Right ventricle myocardium superior (tissue), 1 donor: ENCODE measurements around the gene BRF1. TPM values are rescaled to one million over a fixed set of nuclear protein-coding genes. Genes with fewer than 3 reads are reported as not detected.
A peak's percentile ranks its signal among the peaks of the same experiment; 100 is the strongest.
"Not testable (repeated sequence)": the region's sequence is repeated elsewhere in the genome, so short reads cannot be mapped to it uniquely, and the experiment has no call there.

Experiments
- ATAC-seq: fragments of 200-7000 bp; cut with Tn5 transposase; one replicate; pipeline ENCODE4 v1.9.1; 2020; ENCODE audit warnings: mild to moderate bottlenecking; ENCODE audit not compliant: poor library complexity
- DNase-seq: peaks from one replicate; pipeline ENCODE4 v3.0.0-alpha.2; 2020
- intact Hi-C: fragments of 100-400 bp; cut with DNase I; formaldehyde crosslinking; loops from one replicate; pipeline ENCODE4 v1.11.2; 2022
- total RNA-seq: library from RNA; stranded (reverse); fragmentation: NEBNext Ultra II Directional; extraction: Animal tissue kit (Norgen Biotek cat#: 25700); gene quantifications from one replicate; pipeline ENCODE4 v1.2.1, GENCODE V29; 2021
- donor health status: DM: no; HTN: yes; CAD: no; lungs with severe emphysema.

The BRF1 gene
- total RNA-seq, 1 donor from 2014 or later, result 17.5 TPM

DNA sequence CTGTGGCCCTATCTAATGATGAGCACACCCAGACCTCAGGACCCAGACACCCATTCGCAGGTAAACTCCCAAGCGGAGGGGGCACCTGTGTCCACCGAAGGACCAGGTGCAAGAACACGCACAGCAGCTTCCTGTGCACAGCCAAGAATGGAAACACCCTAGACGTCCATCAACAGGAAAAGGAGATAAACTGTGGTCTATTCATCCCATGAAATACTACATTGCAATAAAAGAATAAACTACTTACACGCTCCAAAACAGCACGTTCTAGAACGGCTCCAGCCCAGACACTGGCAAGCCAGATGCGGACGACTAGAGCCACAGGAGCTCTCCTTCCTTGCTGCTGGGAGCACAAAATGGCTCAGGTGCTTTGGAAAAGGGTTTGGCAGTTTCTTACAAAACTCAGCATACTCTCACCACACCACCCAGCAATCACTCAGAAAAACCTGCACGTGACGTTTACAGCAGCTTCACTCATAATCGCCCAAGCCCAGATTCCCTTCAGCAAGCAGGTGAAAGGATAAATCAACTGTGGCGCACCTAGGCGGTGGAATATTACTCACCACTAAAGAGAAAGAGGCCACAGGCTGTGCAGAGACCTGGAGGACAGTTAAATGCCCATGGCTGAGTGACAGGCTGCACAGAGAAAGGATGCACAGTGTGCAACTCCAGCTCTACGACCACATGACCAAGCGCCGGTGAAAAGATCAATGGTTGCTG lies 21.0 kb downstream of the BRF1 start:
- intact Hi-C loops, result loop anchor here (5.0 to 10.0 kb wide), 2 partner anchors 78 to 195 kb away; no protein-coding TSS in a partner anchor
- no peak for DNase-seq
- ATAC-seq, result no peak

DNA sequence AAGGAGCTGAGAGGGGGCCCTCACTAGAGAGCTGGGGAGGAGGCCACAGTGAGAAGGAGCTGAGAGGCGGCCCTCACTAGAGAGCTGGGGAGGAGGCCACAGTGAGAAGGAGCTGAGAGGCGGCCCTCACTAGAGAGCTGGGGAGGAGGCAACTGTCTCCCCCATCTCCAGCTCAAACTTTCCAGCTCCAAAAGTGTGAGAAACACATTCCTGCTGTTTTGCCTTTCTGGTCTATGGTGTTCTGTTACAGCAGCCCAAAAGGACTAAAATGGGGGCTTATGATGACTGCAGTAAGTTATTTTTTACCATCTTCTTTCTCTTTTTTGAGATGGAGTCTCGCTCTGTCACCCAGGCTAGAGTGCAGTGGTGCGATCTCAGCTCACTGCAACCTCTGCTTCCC lies 23.4 kb downstream of the BRF1 start:
- DNase-seq, ATAC-seq, intact Hi-C loops: not testable (repeated sequence)

DNA sequence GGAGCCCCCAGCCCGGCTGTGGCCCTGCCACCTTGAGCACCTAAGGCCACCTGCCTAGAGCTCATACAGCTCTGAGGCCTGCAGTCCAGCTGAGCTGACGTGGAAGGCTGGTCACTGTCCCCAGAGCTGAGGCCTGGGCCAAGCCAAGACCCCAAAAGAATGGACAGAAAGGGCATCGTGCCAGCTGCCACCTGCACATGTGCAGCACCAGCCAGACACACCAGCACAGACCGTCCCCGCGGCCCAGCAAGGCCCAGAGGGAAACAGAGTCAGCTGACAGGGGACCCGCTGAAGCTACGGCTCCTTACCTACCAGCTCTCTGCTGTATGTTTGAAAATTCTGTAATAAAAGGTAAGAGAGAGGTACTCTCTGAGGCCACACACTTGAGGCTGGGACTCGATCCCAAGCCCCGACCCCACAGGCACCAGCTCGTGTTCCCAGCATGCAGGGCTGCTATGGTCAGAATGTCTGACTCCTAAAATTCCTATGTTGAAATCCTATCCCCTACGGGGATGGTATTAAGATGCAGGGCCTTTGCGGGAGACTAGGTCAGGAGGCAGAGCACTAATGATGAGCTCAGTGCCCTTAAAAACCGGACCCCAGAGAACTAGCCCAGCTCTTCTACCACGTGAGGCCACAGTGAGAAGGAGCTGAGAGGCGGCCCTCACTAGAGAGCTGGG lies 25.4 kb downstream of the BRF1 start:
- intact Hi-C loops, result no loop called here
- ATAC-seq (peak; percentile 79), DNase-seq (no peak)

DNA sequence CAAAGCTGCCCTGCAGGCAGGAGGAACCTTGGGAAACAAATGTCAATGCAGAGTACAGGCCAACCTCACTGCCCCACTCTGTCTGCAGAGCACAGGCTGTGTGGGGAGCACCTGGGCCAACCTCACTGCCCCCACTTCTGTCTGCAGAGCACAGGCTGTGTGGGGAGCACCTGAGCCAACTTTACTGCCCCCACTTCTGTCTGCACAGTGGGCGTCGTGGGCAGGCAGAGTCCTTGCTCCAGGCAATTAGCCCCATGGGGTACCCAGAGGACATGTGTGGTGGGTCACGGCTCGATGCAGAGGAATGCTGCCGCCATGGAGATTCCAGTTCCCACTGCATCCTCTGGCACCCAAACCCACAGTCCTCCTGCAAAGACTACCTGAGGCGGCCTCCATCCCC lies 26.2 kb downstream of the BRF1 start:
- ATAC-seq, result no peak
- no peak for DNase-seq
- intact Hi-C loops, result no loop called here

GRCh38 chr14:105273062-105273461 lies 27.7 kb downstream of the BRF1 start:
- DNase-seq, result no peak
- intact Hi-C loops, result no loop called here
- no peak for ATAC-seq

- ATAC-seq (no peak), DNase-seq (no peak)
- intact Hi-C loops, result no loop called here
These were observed 28.2 kb downstream of the BRF1 start for GRCh38 chr14:105272623-105273022.

- intact Hi-C loops, result no loop called here
- ATAC-seq (no peak), DNase-seq (no peak)
These were observed 29.4 kb downstream of the BRF1 start for GRCh38 chr14:105271224-105271890.

DNA sequence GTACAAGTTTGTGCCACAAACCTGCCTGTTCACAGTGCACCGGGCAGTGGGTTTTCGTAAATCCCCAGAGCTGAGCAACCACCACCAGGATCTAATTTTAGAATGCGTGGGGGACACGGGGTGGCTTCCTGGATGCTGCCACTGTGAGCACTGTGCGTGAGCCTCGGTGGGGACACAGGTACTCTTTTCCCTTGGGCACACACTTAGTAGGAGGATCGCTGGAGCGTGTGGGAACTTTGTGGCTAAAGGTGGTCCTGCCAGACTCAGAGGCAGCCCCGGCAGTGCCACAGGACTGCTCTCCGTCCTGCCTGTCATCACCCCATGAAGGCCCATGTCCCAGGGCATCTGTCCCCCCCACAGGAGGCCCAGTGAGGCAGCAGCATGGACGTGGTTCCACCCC lies 31.4 kb downstream of the BRF1 start:
- DNase-seq, result no peak
- no peak for ATAC-seq
- intact Hi-C loops, result no loop called here

DNA sequence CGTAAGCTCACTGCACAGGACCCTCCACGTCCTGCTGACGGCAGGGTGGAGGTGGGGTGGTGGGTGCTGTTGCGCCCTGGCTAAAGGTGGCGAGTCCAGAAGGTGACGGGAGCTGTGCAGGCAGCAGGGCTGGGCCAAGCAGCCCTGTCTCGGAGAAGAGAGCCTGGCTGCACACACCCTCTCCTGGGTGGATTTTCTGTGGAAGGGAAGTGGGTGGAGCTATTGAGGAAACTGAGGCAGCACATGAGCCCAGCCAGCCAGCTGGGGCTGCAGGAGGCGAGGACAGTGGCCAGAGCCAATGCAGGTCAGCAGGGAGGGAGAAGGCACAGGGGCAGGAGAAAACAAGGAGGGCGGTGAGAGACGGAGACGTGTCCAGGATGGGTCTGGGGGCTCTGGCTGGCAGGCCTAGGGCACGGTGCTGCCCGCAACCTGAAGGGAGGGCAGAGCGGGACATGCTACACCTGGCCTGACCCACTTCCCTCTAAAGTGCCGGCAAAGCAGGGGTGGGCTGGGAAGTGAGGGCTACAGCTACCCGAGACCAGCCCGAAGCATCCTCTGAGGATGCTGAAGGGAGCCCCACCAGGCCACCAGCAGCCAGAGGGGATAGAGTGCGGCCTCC lies 32.0 kb downstream of the BRF1 start:
- no peak for DNase-seq
- ATAC-seq, result no peak
- intact Hi-C loops, result no loop called here

GRCh38 chr14:105267820-105268548 lies 32.8 kb downstream of the BRF1 start:
- DNase-seq (no peak), ATAC-seq (peak; percentile 72)
- intact Hi-C loops, result no loop called here

DNA sequence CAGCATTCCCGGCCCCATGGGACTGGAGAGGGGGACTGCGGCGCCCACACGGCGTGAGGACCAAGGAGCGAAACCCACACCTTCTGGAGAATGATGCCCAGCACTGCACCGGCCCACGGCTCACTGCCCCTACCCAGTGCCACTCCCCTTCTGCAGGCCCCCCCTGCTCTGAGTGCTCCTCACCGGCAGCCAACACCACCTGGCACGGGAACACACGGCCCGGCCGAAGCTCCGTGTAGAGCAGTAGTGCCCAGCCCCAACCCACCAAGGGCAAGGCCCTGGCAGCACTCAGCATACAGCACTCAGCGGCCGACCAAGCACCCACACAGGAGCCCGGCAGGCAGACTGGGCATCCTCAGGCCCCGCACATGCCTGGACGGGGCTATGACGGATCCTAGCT lies 39.0 kb downstream of the BRF1 start:
- peak; percentile 74 for DNase-seq
- intact Hi-C loops, result no loop called here
- ATAC-seq, result peak; percentile 88

DNA sequence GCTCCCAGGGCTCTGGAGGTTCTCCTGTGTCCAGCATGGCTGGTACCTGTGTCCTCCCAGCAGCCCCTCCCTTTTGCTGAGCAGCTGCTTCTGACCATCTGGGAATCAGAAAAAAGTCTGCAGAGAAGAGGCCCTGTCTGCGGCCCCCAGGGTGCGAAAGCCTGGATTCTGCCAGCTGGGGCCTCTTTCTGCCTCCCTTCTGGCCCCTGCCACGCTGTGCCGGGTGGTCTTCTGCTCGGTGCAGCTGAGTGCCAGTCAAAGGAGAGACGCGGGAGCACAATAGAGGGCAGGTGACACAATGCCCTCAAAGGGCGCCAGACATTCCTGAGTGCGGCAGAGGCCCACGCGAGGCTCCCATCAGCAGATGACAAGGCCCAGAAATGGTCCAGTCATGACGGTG lies 39.8 kb downstream of the BRF1 start:
- ATAC-seq (no peak), DNase-seq (no peak)
- intact Hi-C loops, result no loop called here

DNA sequence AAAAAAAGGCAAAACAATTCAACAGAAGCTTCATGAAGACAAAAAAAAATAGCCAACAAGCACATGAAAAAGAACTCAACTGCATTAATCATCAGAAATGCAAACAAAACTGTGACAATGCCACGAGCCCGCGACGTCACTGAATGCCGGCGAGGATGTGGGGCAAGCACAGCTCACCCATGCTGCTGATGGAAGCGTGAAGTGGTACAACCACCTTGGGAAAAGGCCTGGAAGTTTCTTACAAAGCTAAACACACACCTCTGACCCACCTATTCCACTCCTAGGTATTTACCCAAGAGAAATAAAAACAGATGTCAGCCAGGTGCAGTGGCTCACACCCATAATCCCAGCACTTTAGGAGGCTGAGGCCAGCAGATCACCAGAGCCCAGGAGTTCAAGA lies 42.0 kb downstream of the BRF1 start:
- DNase-seq, result no peak
- no peak for ATAC-seq
- intact Hi-C loops, result loop anchor here (10.0 kb wide), 1 partner anchor 174 kb away; no protein-coding TSS in a partner anchor

DNA sequence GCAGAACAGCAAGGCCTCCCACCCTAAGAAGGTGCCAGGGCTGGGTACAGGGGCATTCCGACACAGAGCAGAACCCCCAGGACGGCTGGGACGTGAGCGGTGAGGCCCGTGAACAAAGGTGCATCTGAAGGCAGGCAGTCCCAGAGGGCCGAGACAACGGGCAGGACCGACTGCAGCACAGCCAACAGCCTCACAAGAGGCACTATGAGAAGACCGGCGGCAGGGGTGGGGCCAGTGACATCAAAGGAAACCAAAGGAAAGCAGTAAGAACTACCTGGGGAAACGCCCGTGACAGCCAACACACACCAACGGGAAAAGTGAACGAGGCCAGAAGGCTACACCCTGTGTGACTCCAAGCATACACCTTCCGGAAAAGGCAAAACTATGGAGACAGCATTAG lies 43.3 kb downstream of the BRF1 start:
- ATAC-seq, result no peak
- intact Hi-C loops, result loop anchor here (10.0 kb wide), 1 partner anchor 173 kb away; no protein-coding TSS in a partner anchor
- DNase-seq, result no peak

- no peak for ATAC-seq
These were observed 44.4 kb downstream of the BRF1 start for GRCh38 chr14:105256292-105256960.

DNA sequence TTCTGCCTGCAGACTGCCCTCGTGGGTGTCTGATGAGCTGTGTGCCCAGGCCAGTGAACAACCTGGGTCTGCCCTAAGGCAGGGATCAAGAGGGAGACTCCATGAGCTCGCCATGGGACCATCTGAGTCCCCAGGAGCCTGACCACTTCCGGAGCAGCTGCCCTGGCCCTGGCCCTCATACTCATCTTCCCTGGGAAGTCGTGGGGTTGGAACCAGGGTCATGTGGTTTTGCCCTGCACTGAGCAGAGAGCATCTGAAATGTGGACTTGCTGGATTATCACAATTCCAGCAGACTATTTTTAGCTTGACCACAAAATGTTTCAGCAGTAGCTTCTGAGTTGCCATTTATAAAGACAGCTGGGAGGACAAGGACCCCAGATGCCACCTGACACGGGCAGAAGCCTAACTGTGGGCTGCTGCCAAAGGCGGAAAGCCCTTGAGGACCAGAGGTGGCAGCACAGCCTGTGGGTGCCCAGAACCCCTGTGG lies 45.7 kb downstream of the BRF1 start:
- peak; percentile 77 for ATAC-seq
- DNase-seq, result no peak
- intact Hi-C loops, result loop anchor here (10.0 kb wide), 1 partner anchor 170 kb away; no protein-coding TSS in a partner anchor

More at GRCh38 chr14:105256292-105256960, 44.4 kb downstream of the BRF1 start:
- DNase-seq, result no peak
- intact Hi-C loops, result loop anchor here (10.0 kb wide), 1 partner anchor 172 kb away; no protein-coding TSS in a partner anchor

- DNase-seq, result no peak
- intact Hi-C loops, result loop anchor here (10.0 kb wide), 1 partner anchor 169 kb away; no protein-coding TSS in a partner anchor
- no peak for ATAC-seq
These were observed 47.5 kb downstream of the BRF1 start for GRCh38 chr14:105253329-105253682.
